CD4-positive, alpha-beta T cell treated with Interleukin-15 for 4 hours (primary cell): ENCODE results near the gene IFT25.
"Not testable (repeated sequence)": the region's sequence is repeated elsewhere in the genome, so short reads cannot be mapped to it uniquely, and the experiment has no call there.

Experiments used
- DNase-seq: peaks from one replicate; pipeline ENCODE4 v3.0.0-alpha.2; 2020; ENCODE audit warnings: low spot score

Gene IFT25

GRCh38 chr1:53945433-53946251, at the start of gene IFT25:
IFT25 (minus strand) TSS chr1:53945699; CDS start chr1:53940082, 5,617 bp downstream.
- peak; percentile 97 for DNase-seq

DNA sequence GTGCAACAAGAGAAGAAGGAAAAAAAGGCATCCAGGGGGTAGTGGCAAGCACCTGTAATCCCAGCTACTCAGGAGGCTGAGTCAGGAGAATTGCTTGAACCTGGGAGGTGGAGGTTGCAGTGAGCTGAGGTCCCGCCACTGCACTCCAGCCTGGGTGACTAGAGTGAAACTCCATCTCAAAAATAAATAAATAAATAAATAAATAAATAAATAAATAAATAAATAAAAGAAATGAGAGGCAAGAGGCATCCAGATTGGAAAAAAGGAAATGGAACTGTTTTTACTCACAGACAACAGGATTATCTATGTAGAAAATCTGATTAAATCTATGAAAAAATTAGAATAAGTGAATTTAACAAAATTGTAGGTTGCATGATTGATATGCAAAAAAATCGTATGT, 49.0 kb upstream of the IFT25 start:
- not testable (repeated sequence) for DNase-seq

DNA sequence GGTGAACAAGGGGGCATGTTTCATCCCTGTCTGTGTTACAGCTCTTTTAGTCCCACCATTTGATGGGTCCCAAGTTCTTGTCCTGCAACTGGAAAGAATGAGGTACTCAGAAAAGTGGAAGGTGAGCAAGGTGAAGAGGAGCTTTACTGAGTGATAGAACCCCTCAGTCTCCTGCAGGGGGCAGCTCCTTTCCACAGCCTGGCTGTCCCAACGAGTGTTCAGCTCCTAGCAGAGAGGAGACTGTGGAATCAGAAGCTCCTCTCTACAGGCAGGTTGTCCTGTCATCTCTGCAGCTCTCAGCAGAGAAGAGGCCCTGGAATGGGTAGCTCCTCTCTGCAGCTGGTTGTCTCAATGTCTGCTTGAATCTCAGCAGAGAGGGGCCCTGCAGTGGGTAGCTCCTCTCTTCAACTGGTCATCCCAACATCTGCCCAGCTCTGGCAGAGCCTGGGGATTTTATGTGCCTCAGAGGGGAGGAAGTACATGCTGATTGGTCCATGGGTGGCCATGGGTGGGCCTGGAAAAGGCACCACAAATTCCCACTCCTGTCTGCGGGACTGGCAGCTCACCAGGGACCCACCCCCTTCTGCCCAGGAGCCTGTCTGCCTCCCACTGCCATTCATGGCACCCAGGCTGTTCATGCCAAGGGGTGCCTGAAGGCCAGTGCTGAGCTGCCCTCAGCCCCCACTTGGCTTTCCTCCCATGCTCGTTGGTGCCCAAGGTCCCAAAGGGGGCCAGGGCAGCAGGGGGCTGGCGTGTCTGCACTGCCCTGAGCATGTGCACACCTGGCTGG, 46.8 kb upstream of the IFT25 start:
- DNase-seq: no peak

DNA sequence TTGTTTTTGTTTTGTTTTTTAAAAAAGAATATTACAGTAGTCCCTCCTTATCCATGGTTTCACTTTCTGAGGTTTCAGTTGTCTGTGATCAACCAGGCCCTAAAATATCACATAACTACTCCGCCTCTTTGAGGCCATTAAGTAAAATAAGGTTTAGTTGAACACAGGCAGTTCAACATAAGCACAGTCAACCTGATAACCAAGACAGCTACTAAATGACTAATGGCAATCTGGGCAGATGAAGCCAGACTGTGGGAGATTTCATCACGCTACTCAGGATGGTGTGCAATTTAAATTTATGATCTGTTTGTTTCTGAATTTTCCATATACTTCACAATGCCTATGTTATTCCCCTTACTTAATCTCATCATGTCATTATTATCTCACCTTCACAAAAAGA, 42.4 kb upstream of the IFT25 start:
- no peak for DNase-seq

DNA sequence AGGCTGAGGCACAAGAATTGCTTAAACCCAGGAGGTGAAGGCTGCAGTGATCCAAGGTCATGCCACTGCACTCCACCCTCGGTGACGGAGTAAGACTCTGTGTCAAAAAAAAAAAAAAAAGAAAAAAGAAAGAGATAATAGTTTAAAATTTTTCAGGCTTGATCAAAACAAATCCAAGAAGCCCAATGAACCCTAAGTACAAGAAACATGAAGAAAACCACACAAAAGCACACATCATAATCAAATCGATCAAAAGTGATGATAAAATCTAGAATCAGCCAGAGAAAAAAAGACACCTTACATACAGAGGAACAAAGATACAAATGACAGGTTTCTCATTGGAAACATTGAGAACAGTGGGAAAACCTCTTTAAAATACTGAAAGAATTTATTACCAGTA, 41.0 kb upstream of the IFT25 start:
- DNase-seq: no peak

- DNase-seq: no peak
Measured at GRCh38 chr1:53984726-53985125, 39.2 kb upstream of the IFT25 start.

- no peak for DNase-seq
Measured at GRCh38 chr1:53982763-53983104, 37.2 kb upstream of the IFT25 start.

DNA sequence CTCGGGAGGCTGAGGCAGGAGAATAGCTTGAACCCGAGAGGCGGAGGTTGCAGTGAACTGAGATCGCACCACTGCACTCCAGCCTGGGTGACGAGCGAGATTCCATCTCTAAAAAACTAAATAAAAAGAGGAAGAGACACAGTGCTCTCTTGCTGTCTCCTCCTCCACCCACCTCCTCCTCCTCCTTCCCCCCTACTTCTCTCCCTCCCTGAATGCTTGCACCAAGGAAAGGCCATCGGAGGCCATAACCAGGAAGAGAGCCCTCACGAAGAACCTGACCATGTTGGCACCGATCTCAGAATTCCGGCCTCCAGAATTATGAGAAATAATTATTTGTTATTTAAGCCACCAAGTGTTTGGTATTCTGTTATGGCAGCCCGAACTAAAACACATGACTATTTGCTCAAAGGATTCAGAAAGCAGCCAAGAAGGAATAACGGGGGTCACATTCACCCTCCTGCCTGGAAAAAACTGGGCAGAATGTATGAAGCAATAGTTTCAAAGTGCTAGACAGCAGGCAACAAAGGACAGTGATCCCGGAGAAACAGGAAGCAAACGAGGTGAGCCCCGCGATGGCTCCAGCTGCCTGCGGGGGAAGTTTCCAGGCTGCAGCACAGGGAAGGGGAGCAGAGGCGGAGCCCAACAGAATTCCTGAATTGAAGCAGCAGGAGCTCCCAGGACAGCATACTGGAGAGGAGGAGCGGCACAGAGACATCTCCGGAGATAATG, 36.7 kb upstream of the IFT25 start:
- no peak for DNase-seq

DNA sequence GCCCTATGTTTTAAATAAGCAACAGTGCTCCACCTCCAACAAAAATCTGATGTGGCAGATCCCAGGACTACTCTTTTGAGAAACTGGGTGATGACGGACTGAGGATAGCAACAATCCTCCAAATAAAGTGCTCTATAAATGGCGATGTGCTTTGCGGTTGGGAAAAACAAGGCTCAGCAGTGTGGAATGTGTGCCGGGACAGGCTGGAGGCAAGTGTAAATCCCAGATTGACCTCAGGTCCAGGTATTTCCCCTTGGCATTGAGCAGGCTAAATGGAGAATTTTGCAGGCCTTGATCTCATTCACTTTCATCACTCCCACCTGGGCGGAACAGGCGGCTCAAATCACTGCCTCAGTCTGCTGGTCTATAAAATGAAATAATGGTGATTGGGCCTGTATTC, 35.7 kb upstream of the IFT25 start:
- no peak for DNase-seq

GRCh38 chr1:53979712-53980450, 34.4 kb upstream of the IFT25 start:
- no peak for DNase-seq

DNA sequence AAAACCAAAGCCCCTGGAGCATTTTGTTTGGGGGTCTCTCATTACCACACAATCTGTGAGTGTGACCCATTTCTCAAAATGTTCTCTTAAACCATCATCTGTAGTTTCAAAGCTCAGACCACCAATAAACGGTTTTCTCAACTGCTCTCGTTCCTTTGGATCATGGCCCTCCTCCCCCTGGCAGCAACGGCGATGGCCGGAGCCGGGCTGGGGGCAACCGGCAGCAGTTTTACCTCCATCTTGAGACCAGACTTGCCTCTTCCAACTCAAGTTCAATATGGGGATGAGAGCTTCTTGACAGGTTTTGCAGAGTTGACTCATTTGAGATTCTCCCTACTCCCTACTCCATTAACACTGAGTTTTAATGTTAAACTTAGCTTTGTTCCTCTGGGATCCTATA, 30.4 kb upstream of the IFT25 start:
- DNase-seq: no peak

DNA sequence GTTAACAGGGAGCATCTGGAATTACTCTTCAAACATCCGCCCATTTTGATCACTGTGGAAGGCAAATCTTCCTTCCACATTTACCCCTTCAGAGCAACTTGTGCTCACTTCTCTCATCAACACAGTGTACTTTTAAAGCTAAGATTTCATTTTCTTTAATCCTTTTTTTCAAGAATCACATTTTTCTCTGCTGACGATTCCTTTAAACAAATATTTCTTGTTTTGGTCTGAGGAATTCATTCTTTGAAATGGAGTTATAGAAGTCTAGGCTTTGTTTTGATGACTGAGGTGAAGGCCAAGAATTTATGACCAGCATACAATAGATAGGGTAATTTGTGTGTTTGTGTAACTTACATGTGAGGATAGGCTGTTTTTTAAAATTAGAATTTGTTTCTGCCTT, 26.2 kb upstream of the IFT25 start:
- no peak for DNase-seq

- not testable (repeated sequence) for DNase-seq
Measured at GRCh38 chr1:53969323-53969722, 23.8 kb upstream of the IFT25 start.

DNA sequence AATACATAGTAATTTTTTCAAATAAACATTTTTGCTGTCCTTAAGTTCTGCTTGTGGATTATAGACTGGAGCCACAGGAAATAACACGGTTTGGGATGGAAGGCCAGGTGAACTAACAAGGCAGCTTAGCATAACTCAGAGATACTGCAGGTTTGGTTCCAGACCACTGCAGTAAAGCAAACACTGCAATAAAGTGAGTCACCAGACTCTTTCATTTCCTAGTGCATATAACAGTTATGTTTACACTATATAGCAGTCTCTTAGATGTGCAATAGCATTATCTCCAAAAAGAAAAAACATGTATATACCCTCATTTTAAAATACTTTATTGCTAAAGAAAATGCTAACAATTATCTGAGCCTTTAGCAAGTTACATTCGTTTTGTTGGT, 22.6 kb upstream of the IFT25 start:
- no peak for DNase-seq

DNA sequence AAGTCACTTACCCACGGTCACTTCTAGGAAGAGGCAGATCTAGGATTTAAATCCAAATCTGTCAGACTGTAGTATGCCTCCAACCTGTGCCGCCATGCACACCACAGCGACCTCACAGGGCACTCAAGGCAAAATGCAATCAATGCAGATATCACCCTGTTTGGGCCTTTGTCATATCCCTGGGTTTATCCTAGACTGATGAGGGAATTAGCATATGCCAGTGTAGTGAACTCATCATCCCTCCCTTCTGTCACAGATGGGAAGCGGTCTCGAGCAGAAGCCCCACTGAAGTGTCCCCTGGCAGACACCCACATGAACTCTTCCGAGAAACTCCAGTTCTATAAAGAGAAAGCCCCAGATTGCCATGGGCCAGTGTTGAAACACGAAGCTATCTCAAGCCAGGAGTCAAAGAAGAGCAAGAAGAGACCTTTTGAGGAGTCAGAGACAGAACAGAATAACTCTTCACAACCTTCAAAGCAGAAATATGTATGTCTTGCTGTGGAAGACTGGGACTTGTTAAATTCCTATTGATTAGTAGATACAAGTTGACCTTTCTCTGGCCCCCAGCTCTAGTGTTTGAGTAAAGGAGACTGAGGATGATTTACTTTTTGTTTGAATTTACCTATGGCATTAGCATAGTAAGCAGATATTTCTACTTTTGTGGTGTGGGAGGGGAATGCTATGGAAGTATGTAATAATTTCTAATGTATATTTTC, 22.1 kb upstream of the IFT25 start:
- DNase-seq: no peak

GRCh38 chr1:53966794-53967193, 21.3 kb upstream of the IFT25 start:
- DNase-seq: no peak

GRCh38 chr1:53964109-53964508, 18.6 kb upstream of the IFT25 start:
- no peak for DNase-seq

GRCh38 chr1:53963460-53963859, 18.0 kb upstream of the IFT25 start:
- no peak for DNase-seq

DNA sequence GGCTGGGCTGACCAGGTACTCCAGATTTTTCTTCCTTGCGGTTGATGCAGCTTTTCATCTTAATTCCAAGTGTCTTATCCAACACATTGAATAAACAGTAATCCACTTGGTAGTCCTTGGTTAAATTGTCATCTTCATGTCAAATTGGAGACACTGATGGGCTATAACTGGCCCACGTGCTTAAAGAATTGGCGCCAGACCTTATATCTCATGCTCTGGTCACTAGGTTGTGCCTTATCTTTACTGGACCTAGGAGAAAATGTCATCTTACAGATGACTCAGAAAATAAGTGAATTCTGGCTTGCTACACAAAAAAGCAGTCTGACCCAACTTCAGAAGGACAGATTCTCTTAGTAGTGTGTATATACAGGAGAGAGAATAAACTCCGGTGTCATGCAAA, 16.9 kb upstream of the IFT25 start:
- DNase-seq: no peak

GRCh38 chr1:53959664-53960250, 14.3 kb upstream of the IFT25 start:
- DNase-seq: peak; percentile 55

DNA sequence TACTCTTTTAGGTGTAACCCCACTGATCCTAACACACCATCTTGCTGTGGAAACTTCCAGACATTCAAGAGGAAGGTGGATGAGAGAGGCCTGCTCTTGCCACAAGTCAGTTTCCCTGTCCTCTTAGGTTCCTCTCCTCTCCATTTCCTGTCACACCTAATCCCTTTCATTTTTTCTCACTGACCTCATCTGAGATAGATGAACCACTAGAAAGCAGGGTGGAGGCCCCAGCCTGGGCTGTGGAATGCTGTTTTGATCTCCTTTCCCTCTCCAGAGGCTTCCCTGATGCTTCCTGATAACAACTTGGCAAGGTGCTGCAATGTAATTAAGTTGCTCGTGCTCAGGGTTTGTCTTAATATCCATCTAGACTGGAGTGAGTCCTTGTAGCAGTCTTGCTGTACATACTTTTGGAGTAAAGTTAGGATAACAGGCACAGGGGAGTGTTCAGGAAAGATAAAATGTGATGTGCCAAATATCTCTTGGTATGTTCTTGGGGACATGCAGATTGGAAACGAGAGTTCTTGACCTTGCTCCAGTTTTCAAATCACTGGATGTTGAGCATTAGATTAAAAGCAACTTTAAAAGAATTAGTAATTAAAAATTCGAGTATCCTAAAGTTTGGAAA, 11.8 kb upstream of the IFT25 start:
- DNase-seq: no peak
